Upper lobe of left lung (tissue), 6 donors: ENCODE data around the gene SAMSN1. TPM values are rescaled to one million over a fixed set of nuclear protein-coding genes. Genes with fewer than 3 reads are reported as not detected.

Experiments
- ATAC-seq, 2 donors: fragments of 200-7000 bp; cut with Tn5 transposase; one replicate each; pipeline ENCODE4 v1.9.1; 2022; ENCODE audit warnings: mild to moderate bottlenecking in 2 of 2, moderate library complexity in 2 of 2; ENCODE audit not compliant: low FRiP score in 2 of 2
- DNase-seq, 2 donors: peaks; one replicate each; pipeline ENCODE4 v3.0.0-alpha.2; 2019 to 2020
- H3K27ac ChIP-seq, 4 donors: fragments of 200-600 bp; sonication (generic); one replicate each; pipeline ENCODE4 v1.5.1; 2016 to 2019
- H3K27me3 ChIP-seq, 4 donors: fragments of 200-600 bp; sonication (generic); one replicate each; pipeline ENCODE4 v1.5.1; 2017 to 2019
- H3K36me3 ChIP-seq, 4 donors: fragments of 200-600 bp; sonication (generic); one replicate each; pipeline ENCODE4 v1.5.1; 2016 to 2019
- H3K4me1 ChIP-seq, 4 donors: fragments of 200-600 bp; sonication (generic); one replicate each; pipeline ENCODE4 v1.5.1; 2018 to 2019
- H3K4me3 ChIP-seq, 4 donors: fragments of 200-600 bp; sonication (generic); one replicate each; pipeline ENCODE4 v1.5.1; 2017 to 2019; ENCODE audit warnings: mild to moderate bottlenecking in 2 of 4, moderate library complexity in 1 of 4
- H3K9me3 ChIP-seq, 4 donors: fragments of 200-600 bp; sonication (generic); one replicate each; pipeline ENCODE4 v1.5.1; 2018 to 2019
- EP300 ChIP-seq, 4 donors: sonication (generic); formaldehyde crosslinking; IDR thresholded peaks; one replicate each; pipeline ENCODE4 v1.5.1; 2017; ENCODE audit warnings: antibody characterized with exemption in 4 of 4, control low read depth in 2 of 4
- POLR2A ChIP-seq, 4 donors: fragments of 450-650 bp; IDR thresholded peaks; one replicate each; pipeline ENCODE4 v1.5.1; 2016 to 2017; ENCODE audit warnings: antibody characterized with exemption in 4 of 4, mild to moderate bottlenecking in 2 of 4
- POLR2AphosphoS5 ChIP-seq, 2 donors: sonication (generic); formaldehyde crosslinking; IDR thresholded peaks; one replicate each; pipeline ENCODE4 v1.5.1; 2017; ENCODE audit warnings: antibody characterized with exemption in 2 of 2
- WGBS, 2 donors: methylation state at CpG; one replicate each; pipeline ENCODE4 v1.1.5; 2017 to 2018; 5-methylcytosine and 5-hydroxymethylcytosine counted together
- total RNA-seq, 6 donors: library from RNA; depleted of rRNA in 4 of 6; stranded (reverse); fragments of >200 nt in 4 of 6; gene quantifications; one replicate each; pipeline versions ENCODE4 v1.1.0 to v1.2.1, GENCODE V29; 2016 to 2021
- TF ChIP-seq, protein P1 (sequence below), 6 experiments: fragments of 450-650 bp in 4 of 6; fragments of 200-600 bp in 2 of 6; sonication (generic) in 2 of 6; IDR thresholded peaks; one replicate each; pipeline ENCODE4 v1.5.1; 2016 to 2019; ENCODE audit warnings: antibody characterized with exemption in 6 of 6
- donor health status: DM: no; HTN: no; CAD: no; lungs with moderate emphysema.
- donor health status: DM: no; HTN: yes; CAD: no; lungs with severe emphysema.

The SAMSN1 gene
- total RNA-seq, 6 donors from 2014 or later, result 16.4 to 29.3 (median 20.3) TPM

DNA sequence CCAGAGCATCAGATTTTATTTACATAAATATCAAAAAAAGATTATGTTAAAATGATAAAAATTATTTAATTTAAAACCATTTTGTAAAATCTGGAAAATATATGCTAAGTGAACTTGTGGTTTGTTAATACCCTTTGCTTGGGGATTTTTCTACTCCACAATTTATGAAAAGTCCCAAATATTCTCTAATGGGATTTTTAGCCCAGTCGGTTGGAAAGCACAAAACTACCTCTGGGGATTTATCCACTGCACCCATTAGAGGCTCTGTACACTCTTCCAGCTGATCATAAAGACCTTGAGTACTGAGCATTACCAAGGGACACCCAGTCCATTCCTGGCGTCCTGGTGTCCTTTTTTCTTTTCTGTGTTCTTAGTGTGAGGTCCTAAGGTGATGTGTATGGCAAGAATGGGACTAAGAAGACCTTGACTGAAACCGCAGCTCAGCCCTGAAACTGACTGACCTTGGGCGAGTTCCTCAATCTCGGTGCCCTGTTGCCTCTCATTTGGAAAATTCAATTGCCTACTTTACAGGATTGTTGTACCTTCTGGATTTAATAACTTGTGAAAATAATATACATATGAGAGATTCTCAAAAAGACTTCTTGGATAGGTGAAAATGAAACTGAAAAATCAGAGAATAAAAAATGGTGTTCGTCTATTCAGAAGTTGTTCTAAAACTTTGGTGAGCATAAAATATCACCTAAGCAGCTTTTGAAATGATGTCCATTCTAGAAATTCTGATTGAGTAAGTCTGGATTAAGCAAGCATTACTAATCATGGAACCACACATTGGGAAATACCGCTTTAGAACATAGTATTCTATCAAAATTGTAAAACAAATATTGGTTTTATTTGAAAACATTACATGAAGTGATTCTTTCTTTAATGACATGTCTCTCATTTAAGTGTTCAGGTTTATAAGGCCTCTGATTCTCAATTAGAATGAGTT, 21.5 kb upstream of the SAMSN1 start:
- TF ChIP-seq POLR2AphosphoS5 (IDR thresholded peaks at IDR 0.05), result no peak
- TF ChIP-seq EP300 (IDR thresholded peaks at IDR 0.05), result peak in 1 of 4 donors; percentile 8
- H3K4me3 ChIP-seq, result no peak overlapping the region
- peak overlapping the region in 2 of 4 donors; percentile 40 to 62 for H3K27ac ChIP-seq
- no peaks in the 10 kb centered on the region for H3K36me3 ChIP-seq
- 60 to 71% methylated on average over 7 of the region's 7 CpGs for WGBS, 2 donors
- H3K4me1 ChIP-seq, result no peaks in the 10 kb centered on the region
- DNase-seq, result peak in 1 of 2 donors; percentile 38
- H3K9me3 ChIP-seq, result no peaks in the 10 kb centered on the region
- ATAC-seq, result no peak
- H3K27me3 ChIP-seq, result no peaks in the 10 kb centered on the region

- no peaks in the 10 kb centered on the region for H3K27me3 ChIP-seq
Observed at GRCh38 chr21:14566894-14567293, 20.8 kb upstream of the SAMSN1 start.

GRCh38 chr21:14562959-14563358, 16.8 kb upstream of the SAMSN1 start:
- ATAC-seq (no peak), DNase-seq (no peak)
- Histone ChIP-seq H3K36me3 (no peaks in the 10 kb centered on the region), H3K27ac (no peak overlapping the region), H3K27me3 (no peaks in the 10 kb centered on the region), H3K4me1 (no peaks in the 10 kb centered on the region), H3K4me3 (no peak overlapping the region), H3K9me3 (peaks cover 0 to 4% (median 0%) of the 10 kb centered on the region in 4 donors)
- TF ChIP-seq EP300 (IDR thresholded peaks at IDR 0.05) (no peak), POLR2A (IDR thresholded peaks at IDR 0.05) (no peak), POLR2AphosphoS5 (IDR thresholded peaks at IDR 0.05) (no peak)
- TF ChIP-seq, protein P1, sequence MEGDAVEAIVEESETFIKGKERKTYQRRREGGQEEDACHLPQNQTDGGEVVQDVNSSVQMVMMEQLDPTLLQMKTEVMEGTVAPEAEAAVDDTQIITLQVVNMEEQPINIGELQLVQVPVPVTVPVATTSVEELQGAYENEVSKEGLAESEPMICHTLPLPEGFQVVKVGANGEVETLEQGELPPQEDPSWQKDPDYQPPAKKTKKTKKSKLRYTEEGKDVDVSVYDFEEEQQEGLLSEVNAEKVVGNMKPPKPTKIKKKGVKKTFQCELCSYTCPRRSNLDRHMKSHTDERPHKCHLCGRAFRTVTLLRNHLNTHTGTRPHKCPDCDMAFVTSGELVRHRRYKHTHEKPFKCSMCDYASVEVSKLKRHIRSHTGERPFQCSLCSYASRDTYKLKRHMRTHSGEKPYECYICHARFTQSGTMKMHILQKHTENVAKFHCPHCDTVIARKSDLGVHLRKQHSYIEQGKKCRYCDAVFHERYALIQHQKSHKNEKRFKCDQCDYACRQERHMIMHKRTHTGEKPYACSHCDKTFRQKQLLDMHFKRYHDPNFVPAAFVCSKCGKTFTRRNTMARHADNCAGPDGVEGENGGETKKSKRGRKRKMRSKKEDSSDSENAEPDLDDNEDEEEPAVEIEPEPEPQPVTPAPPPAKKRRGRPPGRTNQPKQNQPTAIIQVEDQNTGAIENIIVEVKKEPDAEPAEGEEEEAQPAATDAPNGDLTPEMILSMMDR (IDR thresholded peaks at IDR 0.05), result no peak

More at GRCh38 chr21:14566894-14567293, 20.8 kb upstream of the SAMSN1 start:
- Histone ChIP-seq H3K4me1 (no peaks in the 10 kb centered on the region), H3K4me3 (no peak overlapping the region), H3K36me3 (no peaks in the 10 kb centered on the region), H3K27ac (no peak overlapping the region), H3K9me3 (no peaks in the 10 kb centered on the region)
- ATAC-seq (no peak), DNase-seq (no peak)
- no peak for TF ChIP-seq POLR2A (IDR thresholded peaks at IDR 0.05)
- 87 to 91% methylated on average over 4 of the region's 5 CpGs for WGBS, 2 donors

DNA sequence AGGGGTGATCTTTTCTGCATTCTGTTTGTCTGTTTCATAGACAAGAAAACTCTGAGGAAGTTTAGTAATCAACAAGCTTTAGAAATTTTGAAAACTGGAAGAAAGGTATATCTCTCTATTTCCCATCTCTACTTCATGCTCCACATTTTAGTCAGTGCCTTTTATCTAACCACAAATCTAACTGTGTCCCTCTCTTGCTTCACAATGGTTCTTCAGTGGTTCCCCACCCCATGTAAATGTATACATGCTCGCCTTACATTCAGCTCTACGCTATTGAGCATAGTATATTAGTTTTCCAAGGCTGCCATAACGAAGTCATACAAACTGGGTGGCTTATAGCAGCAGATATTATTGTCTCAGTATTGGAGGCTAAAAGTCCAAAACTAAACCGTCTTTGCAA, 14.4 kb upstream of the SAMSN1 start:
- no peaks in the 10 kb centered on the region for H3K27me3 ChIP-seq
- H3K36me3 ChIP-seq, result no peaks in the 10 kb centered on the region
- TF ChIP-seq POLR2A (IDR thresholded peaks at IDR 0.05) (no peak), EP300 (IDR thresholded peaks at IDR 0.05) (no peak), POLR2AphosphoS5 (IDR thresholded peaks at IDR 0.05) (no peak)
- TF ChIP-seq, protein P1 (IDR thresholded peaks at IDR 0.05), result no peak
- ATAC-seq (no peak), DNase-seq (no peak)
- no peak overlapping the region for H3K27ac ChIP-seq
- H3K4me1 ChIP-seq, result no peaks in the 10 kb centered on the region
- H3K4me3 ChIP-seq, result no peak overlapping the region
- peaks cover 0 to 4% (median 0%) of the 10 kb centered on the region in 4 donors for H3K9me3 ChIP-seq
- 66 to 77% methylated on average over 4 of the region's 4 CpGs for WGBS, 2 donors

DNA sequence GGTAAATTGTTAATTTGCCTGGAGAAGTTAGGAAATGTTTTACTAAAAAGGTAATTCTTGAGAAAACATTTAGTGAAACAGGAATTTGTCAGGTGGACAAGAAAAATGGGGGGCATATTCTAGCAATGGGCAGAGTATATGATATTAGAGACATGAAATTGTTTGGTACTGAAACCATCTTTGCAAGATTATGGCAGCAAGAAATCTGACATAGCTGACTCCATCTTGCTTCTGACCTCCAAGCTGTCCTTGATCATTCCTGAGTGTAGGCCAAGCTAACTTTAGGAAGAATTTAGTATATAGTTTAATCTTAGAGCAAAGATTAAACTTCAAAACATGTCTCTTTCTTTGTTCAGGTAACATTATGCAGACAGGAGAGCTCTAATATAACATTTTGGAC, 14.0 kb upstream of the SAMSN1 start:
- ATAC-seq (no peak), DNase-seq (no peak)
- Histone ChIP-seq H3K27me3 (no peaks in the 10 kb centered on the region), H3K4me1 (no peaks in the 10 kb centered on the region), H3K9me3 (peaks cover 0 to 4% (median 0%) of the 10 kb centered on the region in 4 donors), H3K4me3 (no peak overlapping the region), H3K27ac (no peak overlapping the region), H3K36me3 (no peaks in the 10 kb centered on the region)
- TF ChIP-seq, protein P1 (IDR thresholded peaks at IDR 0.05), result no peak
- TF ChIP-seq POLR2A (IDR thresholded peaks at IDR 0.05) (no peak), EP300 (IDR thresholded peaks at IDR 0.05) (no peak), POLR2AphosphoS5 (IDR thresholded peaks at IDR 0.05) (no peak)
